ENCODE measurements around the gene TACR1. TPM values are rescaled to one million over a fixed set of nuclear protein-coding genes. Genes with fewer than 3 reads are reported as not detected.
A peak's percentile ranks its signal among the peaks of the same experiment; 100 is the strongest.

TACR1 gene
- total and polyA plus RNA-seq, 8 donors, result 0.07 to 0.40 (median 0.09) TPM

- no peak for TF ChIP-seq CTCF (IDR thresholded peaks at IDR 0.05)
- intact Hi-C loops (cut with DNase I), result loop anchor here in 1 of 3 donors (10.0 kb wide), 1 partner anchor 337 kb away; no protein-coding TSS in a partner anchor
- ATAC-seq, result no peak
These were observed 131.8 kb downstream of the TACR1 start for GRCh38 chr2:75067506-75067905.

GRCh38 chr2:75066121-75066902, 133.0 kb downstream of the TACR1 start:
- WGBS, 2 donors, result 67 to 72% methylated on average over 6 of the region's 6 CpGs
- intact Hi-C loops (cut with DNase I), result loop anchor here in 1 of 3 donors (10.0 kb wide), 1 partner anchor 338 kb away; no protein-coding TSS in a partner anchor
- TF ChIP-seq CTCF (IDR thresholded peaks at IDR 0.05), result no peak
- Histone ChIP-seq H3K4me1 (peaks cover 0 to 7% (median 0%) of the 10 kb centered on the region in 3 donors), H3K27me3 (no peaks in the 10 kb centered on the region), H3K4me3 (no peak overlapping the region), H3K27ac (no peak overlapping the region), H3K9me3 (no peaks in the 10 kb centered on the region), H3K36me3 (no peaks in the 10 kb centered on the region)
- DNase-seq (no peak), ATAC-seq (no peak), FAIRE-seq (no peak)

More at GRCh38 chr2:75067506-75067905, 131.8 kb downstream of the TACR1 start:
- no peaks in the 10 kb centered on the region for H3K27me3 ChIP-seq
- no peak for DNase-seq
- WGBS, 2 donors, result 74 to 85% methylated on average over 2 of the region's 2 CpGs
- no peak overlapping the region for H3K27ac ChIP-seq
- H3K4me3 ChIP-seq, result no peak overlapping the region
- H3K9me3 ChIP-seq, result no peaks in the 10 kb centered on the region
- H3K36me3 ChIP-seq, result no peaks in the 10 kb centered on the region
- FAIRE-seq, result no peak
- H3K4me1 ChIP-seq, result peaks cover 0 to 3% (median 0%) of the 10 kb centered on the region in 3 donors

- intact Hi-C loops (cut with DNase I), result loop anchor here in 1 of 3 donors (10.0 kb wide), 1 partner anchor 339 kb away; no protein-coding TSS in a partner anchor
- TF ChIP-seq CTCF (IDR thresholded peaks at IDR 0.05), result no peak
- no peaks in the 10 kb centered on the region for H3K9me3 ChIP-seq
- no peaks in the 10 kb centered on the region for H3K27me3 ChIP-seq
- no peak overlapping the region for H3K4me3 ChIP-seq
- ATAC-seq, result no peak
- 75 to 79% methylated on average over 8 of the region's 8 CpGs for WGBS, 2 donors
- H3K36me3 ChIP-seq, result no peaks in the 10 kb centered on the region
- no peak for FAIRE-seq
- H3K27ac ChIP-seq, result no peak overlapping the region
- peaks cover 0 to 7% (median 0%) of the 10 kb centered on the region in 3 donors for H3K4me1 ChIP-seq
- DNase-seq, result no peak
These were observed 133.8 kb downstream of the TACR1 start for GRCh38 chr2:75065402-75066008.

GRCh38 chr2:75064691-75065396, 134.5 kb downstream of the TACR1 start:
- Histone ChIP-seq H3K4me1 (peaks cover 0 to 7% (median 0%) of the 10 kb centered on the region in 3 donors), H3K4me3 (no peak overlapping the region), H3K9me3 (no peaks in the 10 kb centered on the region), H3K27ac (no peak overlapping the region), H3K36me3 (no peaks in the 10 kb centered on the region), H3K27me3 (no peaks in the 10 kb centered on the region)
- ATAC-seq (peak; percentile 67 to 86 (median 80)), FAIRE-seq (no peak), DNase-seq (peak; percentile 24 to 85 (median 61))
- 43 to 46% methylated on average over 8 of the region's 8 CpGs for WGBS, 2 donors
- peak; percentile 65 to 84 (median 73) for TF ChIP-seq CTCF (IDR thresholded peaks at IDR 0.05)
- intact Hi-C loops (cut with DNase I), result loop anchor here in 1 of 3 donors (10.0 kb wide), 1 partner anchor 340 kb away; no protein-coding TSS in a partner anchor
